NCI-H1417 treated with DMSO at 0.1 percent for 48 hours (cell line): ENCODE results near the gene NFE2L1.
"Not testable (repeated sequence)": the region's sequence is repeated elsewhere in the genome, so short reads cannot be mapped to it uniquely, and the experiment has no call there.

Experiments used
- DNase-seq: peaks from one replicate; lab custom pipeline; 2025; lab: John Stamatoyannopoulos, UW

The NFE2L1 gene

DNA sequence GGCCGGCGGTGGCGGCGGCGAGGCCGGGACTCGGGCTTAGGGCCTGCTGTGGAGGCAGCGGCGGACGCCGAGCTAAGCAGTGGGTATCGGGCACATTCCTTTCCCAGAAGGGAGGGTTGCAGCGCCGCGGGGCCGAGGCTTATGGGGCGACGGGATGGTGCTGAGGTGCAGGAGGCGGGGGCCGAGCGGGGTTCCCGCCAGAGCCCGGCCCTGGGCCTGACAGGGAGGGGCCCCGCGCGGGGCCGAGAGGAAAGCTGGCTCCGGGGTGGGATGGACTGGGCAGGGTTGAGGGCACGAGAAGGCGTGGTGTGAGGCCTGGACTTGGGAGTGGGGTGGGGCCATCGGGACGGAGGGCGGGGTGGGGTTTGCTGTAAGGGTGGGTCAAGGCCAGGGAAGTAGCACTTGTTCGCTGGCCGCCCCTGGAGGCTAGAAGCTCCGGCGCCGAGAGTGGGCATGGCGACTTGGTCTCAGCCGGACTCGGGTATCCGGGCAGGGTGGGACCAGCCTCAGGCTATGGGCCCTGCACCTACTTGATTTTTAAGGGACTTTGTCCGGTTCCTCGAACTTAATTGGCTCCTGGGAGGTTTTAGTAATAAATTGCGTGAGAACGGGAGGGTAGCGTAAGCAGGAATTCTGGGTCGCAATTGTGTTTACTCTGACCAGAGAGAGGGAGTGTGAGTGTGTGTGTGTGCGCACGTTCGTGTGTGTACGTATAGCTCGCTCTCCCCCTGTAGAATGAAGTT is 396 bp downstream of the NFE2L1 start:
- DNase-seq, result no peak

- no peak for DNase-seq
Measured at GRCh38 chr17:48051283-48051682, 3.1 kb downstream of the NFE2L1 start.

DNA sequence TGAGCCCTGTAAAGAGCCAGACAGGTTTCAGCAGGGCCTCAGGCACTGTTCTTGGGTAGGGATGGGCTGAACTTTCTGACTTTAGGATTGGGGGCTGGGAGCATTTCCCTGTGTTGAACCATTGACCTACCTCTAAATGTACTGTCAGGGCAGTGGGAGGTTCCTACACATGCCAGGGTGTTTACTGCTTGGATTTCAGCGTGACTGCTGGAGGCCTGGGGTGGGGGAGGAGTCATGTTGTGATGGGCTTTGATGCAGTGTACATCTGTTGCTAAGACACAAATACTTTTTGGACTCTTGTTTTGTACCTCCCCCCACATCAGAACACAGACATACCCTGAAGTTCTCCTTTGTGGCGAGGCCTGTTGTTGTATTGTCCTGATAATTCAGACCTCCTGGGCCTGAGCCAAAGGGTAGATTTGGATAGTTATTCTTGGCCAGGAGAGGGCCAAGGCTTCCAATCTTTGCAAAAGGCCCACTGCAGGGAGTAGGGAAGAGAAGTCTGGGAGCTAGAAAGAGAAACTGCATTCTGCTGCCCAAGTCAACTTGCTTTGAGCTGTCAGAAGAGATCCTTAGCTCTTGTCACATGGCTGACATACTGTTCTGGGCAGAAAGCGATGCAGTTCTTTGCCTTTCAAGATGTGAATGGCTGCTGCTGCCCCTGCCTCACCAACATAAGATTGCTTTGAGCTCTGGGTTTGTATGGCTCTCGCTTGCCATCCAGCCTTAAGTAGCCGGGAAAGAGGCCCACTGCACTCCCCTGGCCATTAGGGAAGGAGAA is 3.7 kb downstream of the NFE2L1 start:
- DNase-seq, result no peak

GRCh38 chr17:48052956-48053757 is 5.0 kb downstream of the NFE2L1 start:
- no peak for DNase-seq

GRCh38 chr17:48053758-48054237 is 5.6 kb downstream of the NFE2L1 start:
- no peak for DNase-seq

DNA sequence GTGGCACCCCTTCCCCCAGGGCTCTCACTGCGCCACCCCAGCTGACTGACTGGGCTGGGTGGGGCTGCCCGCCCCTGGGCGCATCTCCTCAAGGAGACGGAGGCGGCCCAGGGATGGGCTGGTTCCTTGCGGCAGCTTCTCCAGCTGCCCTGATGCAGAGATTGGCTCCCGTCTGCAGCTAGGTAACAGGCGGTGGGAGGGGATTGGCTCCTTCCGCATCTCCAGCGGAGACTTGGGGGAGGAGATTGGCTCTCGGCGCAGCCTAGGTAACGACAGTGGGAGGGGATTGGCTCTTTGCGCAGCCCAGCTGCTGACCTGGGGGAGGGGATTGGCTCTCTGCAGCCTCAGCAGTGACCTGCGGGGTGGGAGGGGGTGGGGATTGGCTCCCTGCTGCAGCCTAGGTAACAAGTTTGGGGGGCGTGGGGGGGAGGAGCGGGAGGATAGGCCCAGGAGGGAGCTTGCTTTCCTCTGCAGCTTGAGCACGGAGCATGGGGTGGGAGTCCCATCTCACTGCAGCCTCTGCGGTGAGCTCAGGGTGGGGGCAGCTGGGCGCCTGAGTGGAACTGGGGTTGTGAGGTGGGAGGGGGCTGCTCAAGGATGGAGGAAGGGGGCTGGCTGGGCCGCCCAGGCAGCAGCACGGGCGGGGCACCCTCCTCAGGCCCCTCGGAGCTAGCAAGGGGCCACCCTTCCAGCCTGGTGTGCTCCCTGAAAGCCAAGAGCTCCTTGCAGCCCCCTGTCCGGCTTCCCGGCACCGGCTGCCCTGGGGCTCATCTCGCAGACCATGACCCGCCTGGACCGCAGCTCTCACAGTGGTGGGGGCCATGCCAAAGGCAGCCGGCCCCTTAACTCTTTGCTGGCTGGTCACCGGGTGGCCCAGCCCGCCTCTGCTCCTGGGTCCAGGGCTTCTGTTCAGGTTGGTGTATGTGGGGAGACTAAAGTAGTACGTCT is 6.4 kb downstream of the NFE2L1 start:
- DNase-seq, result peak; percentile 82

DNA sequence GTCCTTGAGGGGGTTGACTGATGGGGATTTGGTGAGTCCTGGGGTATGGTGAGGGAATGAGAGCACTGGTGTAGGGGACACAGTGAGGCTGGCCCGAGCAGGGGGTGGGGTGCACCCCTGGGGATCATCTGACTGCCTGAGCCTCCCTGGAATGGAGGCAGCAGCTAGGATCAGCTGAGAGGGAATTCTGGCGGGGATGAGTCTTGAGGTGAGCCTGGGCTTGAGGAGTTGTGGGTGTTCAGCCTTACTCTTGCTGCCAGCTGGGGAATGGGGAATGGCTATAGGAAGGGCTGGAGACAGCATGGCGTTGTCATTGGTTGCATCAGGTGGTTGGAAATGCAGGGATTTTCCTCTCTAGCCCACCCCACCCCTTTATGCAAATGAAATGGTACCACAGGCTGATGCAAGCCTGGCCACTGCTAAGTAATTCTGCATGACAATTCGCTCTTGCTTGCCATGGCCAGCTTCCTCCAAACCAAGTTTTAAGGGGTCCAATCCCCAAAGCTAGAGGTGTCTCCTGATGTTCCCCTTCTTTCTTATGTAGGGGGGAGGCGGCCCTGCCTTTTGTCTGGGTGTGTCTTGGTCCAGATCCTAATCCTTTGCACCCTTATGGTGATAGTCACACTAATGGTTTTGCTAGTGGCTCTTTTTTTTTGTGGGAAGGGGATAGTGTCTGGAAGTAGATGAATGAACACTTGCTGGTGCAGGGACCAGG is 7.5 kb downstream of the NFE2L1 start:
- DNase-seq, result no peak

DNA sequence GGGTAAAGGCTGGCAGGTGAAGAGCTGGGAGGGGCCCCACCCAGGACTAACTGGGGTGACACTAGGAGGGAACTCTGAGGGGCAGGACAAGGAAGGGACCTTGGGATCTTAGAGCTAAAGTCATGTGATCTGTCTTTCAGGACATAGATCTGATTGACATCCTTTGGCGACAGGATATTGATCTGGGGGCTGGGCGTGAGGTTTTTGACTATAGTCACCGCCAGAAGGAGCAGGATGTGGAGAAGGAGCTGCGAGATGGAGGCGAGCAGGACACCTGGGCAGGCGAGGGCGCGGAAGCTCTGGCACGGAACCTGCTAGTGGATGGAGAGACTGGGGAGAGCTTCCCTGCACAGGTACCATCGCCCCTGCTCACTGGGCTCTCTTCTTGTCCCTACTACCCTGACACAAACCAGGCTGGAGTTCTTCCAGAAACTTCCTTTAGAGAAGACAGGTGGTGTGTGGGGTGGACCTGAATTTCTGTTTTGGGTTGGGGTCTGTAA is 8.1 kb downstream of the NFE2L1 start:
- DNase-seq, result no peak

DNA sequence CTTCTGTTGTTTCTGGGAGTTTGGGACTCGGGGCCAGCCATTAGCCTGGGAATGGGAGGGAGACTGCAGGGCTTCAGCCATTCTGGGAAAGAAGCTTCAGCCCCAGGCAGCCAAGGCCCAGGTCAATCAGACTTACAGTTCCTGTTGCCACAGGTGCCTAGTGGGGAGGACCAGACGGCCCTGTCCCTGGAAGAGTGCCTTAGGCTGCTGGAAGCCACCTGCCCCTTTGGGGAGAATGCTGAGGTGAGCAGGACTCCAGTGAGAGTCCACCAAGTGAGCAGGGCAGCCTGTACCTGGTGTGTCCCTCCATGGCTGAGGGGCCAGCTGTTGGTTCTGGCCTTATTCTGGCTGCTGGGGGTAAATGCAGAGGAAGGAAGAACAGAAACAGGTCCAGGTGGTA is 8.7 kb downstream of the NFE2L1 start:
- no peak for DNase-seq

DNA sequence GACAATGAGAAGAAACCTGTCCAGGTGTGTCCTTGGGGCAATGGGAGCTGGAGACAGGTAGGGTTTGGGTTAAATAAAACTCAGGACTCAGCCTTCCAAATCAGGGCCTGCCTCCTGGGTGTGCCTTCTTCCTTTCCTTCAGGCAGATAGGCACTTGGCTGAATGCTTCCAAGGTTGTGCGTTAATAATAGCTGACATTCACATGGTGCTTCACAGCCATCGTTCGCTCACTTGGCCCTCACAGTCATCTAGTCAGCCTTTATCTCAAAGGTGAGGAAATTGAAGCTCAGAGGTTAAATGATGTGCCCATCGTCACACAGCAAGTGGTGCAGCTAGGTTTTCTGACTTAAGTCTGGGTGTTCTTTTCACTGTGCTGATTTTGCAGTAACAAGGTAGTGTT is 9.5 kb downstream of the NFE2L1 start:
- DNase-seq, result no peak

GRCh38 chr17:48058393-48059124 is 10.4 kb downstream of the NFE2L1 start:
- DNase-seq, result no peak

DNA sequence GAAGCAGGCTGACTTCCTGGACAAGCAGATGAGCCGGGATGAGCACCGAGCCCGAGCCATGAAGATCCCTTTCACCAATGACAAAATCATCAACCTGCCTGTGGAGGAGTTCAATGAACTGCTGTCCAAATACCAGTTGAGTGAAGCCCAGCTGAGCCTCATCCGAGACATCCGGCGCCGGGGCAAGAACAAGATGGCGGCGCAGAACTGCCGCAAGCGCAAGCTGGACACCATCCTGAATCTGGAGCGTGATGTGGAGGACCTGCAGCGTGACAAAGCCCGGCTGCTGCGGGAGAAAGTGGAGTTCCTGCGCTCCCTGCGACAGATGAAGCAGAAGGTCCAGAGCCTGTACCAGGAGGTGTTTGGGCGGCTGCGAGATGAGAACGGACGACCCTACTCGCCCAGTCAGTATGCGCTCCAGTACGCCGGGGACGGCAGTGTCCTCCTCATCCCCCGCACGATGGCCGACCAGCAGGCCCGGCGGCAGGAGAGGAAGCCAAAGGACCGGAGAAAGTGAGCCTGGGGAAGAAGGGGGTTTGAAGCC is 11.0 kb downstream of the NFE2L1 start:
- DNase-seq, result no peak

DNA sequence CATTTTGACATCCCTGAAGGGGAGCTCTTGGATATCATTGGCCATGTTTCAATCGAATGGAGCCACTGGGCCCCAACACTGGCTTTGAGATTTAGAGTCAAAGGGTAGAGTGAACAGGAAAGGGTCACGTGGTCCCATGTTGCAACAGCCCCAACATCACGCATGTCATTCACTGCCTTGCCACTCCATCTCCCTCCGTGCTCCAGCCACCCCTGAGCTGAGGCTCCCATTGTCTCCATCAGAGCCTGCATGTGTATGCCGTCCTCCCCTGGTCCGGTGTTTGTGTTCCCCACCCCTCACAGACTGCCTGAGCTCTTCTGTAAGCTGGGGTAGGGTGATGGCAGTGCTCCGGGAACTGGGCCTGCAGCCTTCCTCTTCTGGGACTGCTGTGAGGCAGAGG is 12.1 kb downstream of the NFE2L1 start:
- DNase-seq, result no peak

GRCh38 chr17:48062273-48062672 is 14.1 kb downstream of the NFE2L1 start:
- no peak for DNase-seq

DNA sequence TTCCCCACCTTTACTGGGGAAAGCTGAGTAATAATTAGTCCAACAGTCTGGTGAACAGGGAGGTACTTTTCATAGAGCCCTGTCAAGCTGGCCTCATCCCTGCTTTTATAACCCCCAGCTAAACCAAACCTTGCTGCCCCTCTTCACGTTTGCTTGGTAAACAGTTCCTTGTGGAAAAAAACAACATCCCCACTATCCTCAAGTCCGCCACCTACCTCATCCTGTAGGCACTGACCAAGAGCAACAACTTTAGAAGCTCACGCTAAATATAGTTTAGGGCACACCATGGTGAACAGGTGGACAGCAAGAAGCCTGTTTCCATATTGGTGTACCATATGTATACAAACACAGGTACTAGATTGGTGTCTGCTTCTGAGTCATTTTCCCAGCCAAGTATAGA is 16.5 kb downstream of the NFE2L1 start:
- DNase-seq, result no peak

GRCh38 chr17:48066192-48066591 is 18.0 kb downstream of the NFE2L1 start:
- no peak for DNase-seq

GRCh38 chr17:48066656-48067055 is 18.5 kb downstream of the NFE2L1 start:
- no peak for DNase-seq

DNA sequence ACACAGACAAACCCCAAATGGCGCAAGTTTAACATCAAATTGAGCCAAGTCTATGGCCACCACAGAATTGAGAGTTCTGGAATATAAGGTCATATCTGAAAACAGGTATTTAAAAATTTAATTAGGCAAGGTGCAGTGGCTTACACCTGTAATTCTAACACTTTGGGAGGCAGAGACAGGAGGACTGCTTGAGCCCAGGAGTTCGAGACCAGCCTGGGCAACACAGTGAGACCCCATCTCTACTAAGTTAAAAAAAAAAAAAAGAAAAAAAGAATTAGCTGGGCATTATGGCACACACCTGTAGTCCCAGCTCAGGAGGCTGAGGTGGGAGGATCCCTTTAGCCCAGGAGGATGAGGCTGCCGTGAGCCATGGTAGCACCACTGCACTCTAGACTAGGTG is 19.1 kb downstream of the NFE2L1 start:
- no peak for DNase-seq

DNA sequence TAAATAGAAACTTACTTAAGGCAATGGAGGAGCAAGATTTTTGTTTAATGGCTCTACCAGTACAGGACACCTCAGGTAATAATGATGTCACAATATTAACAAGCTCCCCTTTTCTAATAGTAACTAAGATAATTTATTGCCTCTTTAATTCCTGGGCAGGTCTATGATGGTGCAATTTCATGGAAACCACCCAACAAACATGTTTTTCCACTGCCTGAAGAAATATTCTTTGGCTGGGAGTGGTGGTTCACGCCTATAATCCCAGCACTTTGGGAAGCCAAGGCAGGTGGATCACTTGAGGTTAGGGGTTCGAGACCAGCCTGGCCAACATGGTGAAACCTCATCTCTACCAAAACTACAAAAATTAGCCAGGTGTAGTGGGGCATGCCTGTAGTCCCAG is 19.6 kb downstream of the NFE2L1 start:
- DNase-seq, result not testable (repeated sequence)
